Activated CD8-positive, alpha-beta memory T cell treated with anti-CD3 and anti-CD28 coated beads for 48 hours (primary cell): ENCODE data around the gene R3HDM1.
"Not testable (repeated sequence)": the region's sequence is repeated elsewhere in the genome, so short reads cannot be mapped to it uniquely, and the experiment has no call there.

Experiments used
- DNase-seq, 3 experiments: peaks; one replicate each; pipeline ENCODE4 v3.0.0-alpha.2; 2020; ENCODE audit warnings: low read depth in 2 of 3, low spot score in 2 of 3

The R3HDM1 gene

GRCh38 chr2:135641156-135642068 is 110.1 kb downstream of the R3HDM1 start:
- no peak for DNase-seq

- DNase-seq, result no peak
These were observed 116.7 kb downstream of the R3HDM1 start for GRCh38 chr2:135647836-135648579.

GRCh38 chr2:135650721-135651120 is 119.4 kb downstream of the R3HDM1 start:
- DNase-seq, result no peak

GRCh38 chr2:135651717-135652116 is 120.4 kb downstream of the R3HDM1 start:
- DNase-seq, result no peak

- not testable (repeated sequence) for DNase-seq
These were observed 123.0 kb downstream of the R3HDM1 start for GRCh38 chr2:135654239-135654638.

- DNase-seq, result peak; percentile 10 to 13 (median 11)
These were observed 126.7 kb downstream of the R3HDM1 start for GRCh38 chr2:135657806-135658582.

- no peak for DNase-seq
These were observed 130.8 kb downstream of the R3HDM1 start for GRCh38 chr2:135662088-135662487.

GRCh38 chr2:135663148-135663700 is 131.9 kb downstream of the R3HDM1 start:
- DNase-seq, result no peak

- no peak for DNase-seq
These were observed 133.4 kb downstream of the R3HDM1 start for GRCh38 chr2:135664623-135665068.

GRCh38 chr2:135667045-135667444 is 135.8 kb downstream of the R3HDM1 start:
- no peak for DNase-seq

- no peak for DNase-seq
These were observed 143.2 kb downstream of the R3HDM1 start for GRCh38 chr2:135674453-135674852.

- no peak for DNase-seq
These were observed 144.7 kb downstream of the R3HDM1 start for GRCh38 chr2:135676031-135676430.

- DNase-seq, result no peak
These were observed 147.8 kb downstream of the R3HDM1 start for GRCh38 chr2:135679125-135679524.

- no peak for DNase-seq
These were observed 154.1 kb downstream of the R3HDM1 start for GRCh38 chr2:135685361-135685760.

- no peak for DNase-seq
These were observed 157.7 kb downstream of the R3HDM1 start for GRCh38 chr2:135688978-135689377.

- no peak for DNase-seq
These were observed 158.4 kb downstream of the R3HDM1 start for GRCh38 chr2:135689679-135690078.

GRCh38 chr2:135694711-135695110 is 163.4 kb downstream of the R3HDM1 start:
- no peak for DNase-seq

GRCh38 chr2:135698838-135699237 is 167.6 kb downstream of the R3HDM1 start:
- DNase-seq, result no peak

GRCh38 chr2:135701442-135701841 is 170.2 kb downstream of the R3HDM1 start:
- no peak for DNase-seq

- no peak for DNase-seq
These were observed 172.0 kb downstream of the R3HDM1 start for GRCh38 chr2:135703300-135703699.

GRCh38 chr2:135704075-135704474 is 172.8 kb downstream of the R3HDM1 start:
- not testable (repeated sequence) for DNase-seq
